Regular cardiac myocyte (primary cell): Measurements from ENCODE around the gene CYB5RL. TPM values are rescaled to one million over a fixed set of nuclear protein-coding genes. Genes with fewer than 3 reads are reported as not detected.

Experiments used
- total RNA-seq: library from RNA; depleted of rRNA; stranded (reverse); fragments of >200 nt; gene quantifications from 2 replicates; pipeline ENCODE4 v1.2.3, GENCODE V29; 2014

The CYB5RL gene, protein sequence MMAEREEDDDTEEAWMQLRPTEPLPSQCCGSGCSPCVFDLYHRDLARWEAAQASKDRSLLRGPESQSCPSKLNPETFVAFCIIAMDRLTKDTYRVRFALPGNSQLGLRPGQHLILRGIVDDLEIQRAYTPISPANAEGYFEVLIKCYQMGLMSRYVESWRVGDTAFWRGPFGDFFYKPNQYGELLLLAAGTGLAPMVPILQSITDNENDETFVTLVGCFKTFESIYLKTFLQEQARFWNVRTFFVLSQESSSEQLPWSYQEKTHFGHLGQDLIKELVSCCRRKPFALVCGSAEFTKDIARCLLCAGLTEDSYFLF
- total RNA-seq, result 3.5 and 3.9 TPM in 2 replicates

DNA sequence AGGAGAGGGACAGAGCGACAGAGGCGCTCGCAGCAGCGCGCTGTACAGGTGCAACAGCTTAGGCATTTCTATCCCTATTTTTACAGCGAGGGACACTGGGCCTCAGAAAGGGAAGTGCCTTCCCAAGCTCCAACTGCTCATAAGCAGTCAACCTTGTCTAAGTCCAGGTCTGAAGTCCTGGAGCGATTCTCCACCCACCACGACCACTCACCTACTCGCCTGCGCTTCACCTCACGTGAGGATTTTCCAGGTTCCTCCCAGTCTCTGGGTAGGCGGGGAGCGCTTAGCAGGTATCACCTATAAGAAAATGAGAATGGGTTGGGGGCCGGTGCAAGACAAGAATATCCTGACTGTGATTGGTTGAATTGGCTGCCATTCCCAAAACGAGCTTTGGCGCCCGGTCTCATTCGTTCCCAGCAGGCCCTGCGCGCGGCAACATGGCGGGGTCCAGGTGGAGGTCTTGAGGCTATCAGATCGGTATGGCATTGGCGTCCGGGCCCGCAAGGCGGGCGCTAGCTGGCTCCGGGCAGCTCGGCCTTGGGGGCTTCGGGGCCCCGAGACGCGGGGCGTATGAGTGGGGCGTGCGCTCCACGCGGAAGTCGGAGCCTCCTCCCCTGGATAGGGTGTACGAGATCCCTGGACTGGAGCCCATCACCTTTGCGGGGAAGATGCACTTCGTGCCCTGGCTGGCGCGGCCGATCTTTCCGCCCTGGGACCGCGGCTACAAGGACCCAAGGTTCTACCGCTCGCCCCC lies at the start of gene CYB5RL, which contains the start of gene MRPL37:
CYB5RL (minus strand) TSS at position 266 of the 754 bp plus-strand sequence. CDS start 4,414 bp downstream, outside the sequence.
MRPL37 (plus strand) TSS at position 403 of the 754 bp plus-strand sequence; CDS start at position 480, 77 bp downstream.

DNA sequence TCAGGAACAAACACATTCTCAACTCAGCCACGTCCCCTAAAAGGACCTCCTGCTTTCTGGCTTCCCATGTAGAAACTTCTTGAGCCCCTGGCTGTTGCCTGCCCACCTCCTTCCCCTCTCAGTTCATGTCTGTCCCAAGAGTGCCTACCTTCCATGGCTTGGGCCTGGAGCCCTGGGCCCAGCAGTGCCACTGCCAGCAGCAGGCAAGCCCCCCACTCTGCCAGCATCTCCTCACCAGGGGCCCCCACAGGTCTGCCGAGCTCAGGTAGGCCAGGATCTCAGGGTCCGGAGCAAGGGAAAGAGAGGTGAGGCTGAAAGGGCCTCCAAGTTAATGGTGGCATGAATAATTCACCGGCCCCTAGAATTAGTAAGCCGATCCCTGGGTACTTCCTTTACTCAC lies 47.1 kb downstream of the CYB5RL start, which contains the start of gene CDCP2:
CDCP2 (minus strand) TSS at position 305 of the 400 bp plus-strand sequence; CDS start at position 227, 78 bp downstream.

Other genes starting within 250 kb of the CYB5RL start
- not detected in 2 replicates for gene LDLRAD1, start 181.8 kb downstream of the CYB5RL start, total RNA-seq
- gene TMEM59, start 146.8 kb downstream of the CYB5RL start, total RNA-seq, result 200 and 645 TPM in 2 replicates
- gene TCEANC2, start 146.4 kb downstream of the CYB5RL start, total RNA-seq, result 3.1 and 3.6 TPM in 2 replicates
- not detected in 2 replicates for gene CDCP2, start 47.0 kb downstream of the CYB5RL start, total RNA-seq
- gene MRPL37, start 137 bp upstream of the CYB5RL start, total RNA-seq, result 37.8 and 77.5 TPM in 2 replicates
- 5.9 and 10.0 TPM in 2 replicates for gene SSBP3, start 206.4 kb upstream of the CYB5RL start, total RNA-seq